HepG2 (cell line): Measurements from ENCODE around the gene TMEM187. TPM values are rescaled to one million over a fixed set of nuclear protein-coding genes. Genes with fewer than 3 reads are reported as not detected.

ENCODE experiments used
- CHD4 ChIP-seq: fragments of 200-600 bp; sonication (generic); IDR thresholded peaks from 2 replicates; pipeline ENCODE4 v1.7.0; 2017; ENCODE audit warnings: mild to moderate bottlenecking, low read length, borderline replicate concordance
- CREBL2 ChIP-seq: sonication (generic); formaldehyde crosslinking; IDR thresholded peaks from 2 replicates; pipeline ENCODE4 v1.8.1; 2023; ENCODE audit warnings: missing genetic modification reagents, mild to moderate bottlenecking, borderline replicate concordance
- CREM ChIP-seq, 2 experiments: sonication (generic) in 1 of 2; formaldehyde crosslinking in 1 of 2; IDR thresholded peaks; 2 replicates each; pipeline versions ENCODE4 v1.4.0 to v1.6.1; 2016 to 2020; ENCODE audit warnings: antibody characterized with exemption in 1 of 2, mild to moderate bottlenecking in 1 of 2, missing genetic modification reagents in 1 of 2
- GABPA ChIP-seq, 2 experiments: IDR thresholded peaks; 2 replicates each; pipeline ENCODE4 v1.6.1; 2011 to 2016; ENCODE audit warnings: low read depth in 2 of 2, low read length in 1 of 2, missing biosample characterization in 1 of 2, missing genetic modification characterization in 1 of 2
- HNRNPLL ChIP-seq: fragments of 200-400 bp; formaldehyde crosslinking; IDR thresholded peaks from 2 replicates; pipeline ENCODE4 v1.6.1; 2017; ENCODE audit warnings: mild to moderate bottlenecking, low read depth, low read length; ENCODE audit not compliant: poor library complexity, severe bottlenecking
- KDM5A ChIP-seq: fragments of 200-600 bp; sonication (generic); IDR thresholded peaks from 2 replicates; pipeline ENCODE4 v1.7.0; 2018; ENCODE audit warnings: antibody characterized with exemption, mild to moderate bottlenecking, low read length, borderline replicate concordance
- MAZ ChIP-seq, 2 experiments: sonication (generic) in 1 of 2; formaldehyde crosslinking in 1 of 2; IDR thresholded peaks; 2 replicates each; pipeline versions ENCODE4 v1.5.0 to v1.6.1; 2012 to 2020; ENCODE audit warnings: low read depth in 2 of 2, mild to moderate bottlenecking in 2 of 2, borderline replicate concordance in 1 of 2, improper control_type of control experiment in 1 of 2, low read length in 1 of 2, missing genetic modification reagents in 1 of 2, moderate library complexity in 1 of 2
- NCOR1 ChIP-seq: fragments of 200-600 bp; sonication (generic); IDR thresholded peaks from 2 replicates; pipeline ENCODE4 v1.7.0; 2017; ENCODE audit warnings: antibody characterized with exemption, low read length, borderline replicate concordance
- SMARCE1 ChIP-seq: fragments of 450-650 bp; IDR thresholded peaks from 2 replicates; pipeline ENCODE4 v1.6.1; 2017; ENCODE audit warnings: borderline replicate concordance
- SNAPC2 ChIP-seq: sonication (generic); formaldehyde crosslinking; IDR thresholded peaks from 2 replicates; pipeline ENCODE4 v1.8.1; 2022; ENCODE audit warnings: mild to moderate bottlenecking, missing genetic modification reagents
- ZKSCAN5 ChIP-seq: sonication (generic); formaldehyde crosslinking; IDR thresholded peaks from 2 replicates; pipeline ENCODE4 v1.5.1; 2020; ENCODE audit warnings: mild to moderate bottlenecking, missing genetic modification reagents
- ZNF337 ChIP-seq: sonication (generic); formaldehyde crosslinking; IDR thresholded peaks from 2 replicates; pipeline ENCODE4 v1.5.1; 2020; ENCODE audit warnings: missing genetic modification reagents, low read depth, mild to moderate bottlenecking, borderline replicate concordance
- ZNF407 ChIP-seq: sonication (generic); formaldehyde crosslinking; IDR thresholded peaks from one replicate; pipeline ENCODE4 v1.5.1; 2020; ENCODE audit warnings: mild to moderate bottlenecking, missing genetic modification reagents; ENCODE audit errors: not compliant biosample characterization
- ZNF430 ChIP-seq: sonication (generic); formaldehyde crosslinking; IDR thresholded peaks from 2 replicates; pipeline ENCODE4 v1.9.0; 2021; ENCODE audit warnings: mild to moderate bottlenecking, missing genetic modification reagents
- ZNF431 ChIP-seq: sonication (generic); formaldehyde crosslinking; IDR thresholded peaks from 2 replicates; pipeline ENCODE4 v1.9.0; 2022; ENCODE audit warnings: missing genetic modification reagents, low read depth, mild to moderate bottlenecking, borderline replicate concordance
- ZNF546 ChIP-seq: sonication (generic); formaldehyde crosslinking; conservative IDR thresholded peaks from 2 replicates; pipeline ENCODE4 v1.8.1; 2023; ENCODE audit warnings: mild to moderate bottlenecking, missing genetic modification reagents
- ZNF563 ChIP-seq: sonication (generic); formaldehyde crosslinking; IDR thresholded peaks from 2 replicates; pipeline ENCODE4 v1.8.0; 2022; ENCODE audit warnings: mild to moderate bottlenecking, moderate library complexity, missing genetic modification reagents
- ZNF782 ChIP-seq: sonication (generic); formaldehyde crosslinking; IDR thresholded peaks from 2 replicates; pipeline ENCODE4 v1.4.0; 2020; ENCODE audit warnings: missing genetic modification reagents, mild to moderate bottlenecking, borderline replicate concordance
- polyA plus RNA-seq, 8 experiments: library from polyadenylated mRNA; depleted of rRNA in 3 of 8; stranded (reverse) in 7 of 8; unstranded in 1 of 8; fragments of >200 nt; fragmentation: Illumina TruSeq in 4 of 8; extraction: Trizol in 4 of 8; gene quantifications; 2 replicates each; pipeline versions ENCODE4 v1.2.1 to v1.2.3, GENCODE V29; 2011 to 2016; ENCODE audit warnings: low read depth in 4 of 8, missing spikeins in 1 of 8, mixed read lengths in 1 of 8; ENCODE audit not compliant: insufficient read depth in 1 of 8
- total RNA-seq, 5 experiments: library from RNA; depleted of rRNA; stranded (reverse); fragments of >200 nt; fragmentation: Illumina TruSeq; extraction: Trizol; gene quantifications; 2 replicates each; pipeline ENCODE4 v1.2.3, GENCODE V29; 2016; ENCODE audit warnings: low read depth in 1 of 5
- TF ChIP-seq, protein P1 (sequence below): sonication (generic); formaldehyde crosslinking; IDR thresholded peaks from 2 replicates; pipeline ENCODE4 v1.4.0; 2020; ENCODE audit warnings: mild to moderate bottlenecking, missing genetic modification reagents

TMEM187 gene
- total and polyA plus RNA-seq, 2 of the 13 experiments (the other 11 are each of a cell fraction or from before 2014, with no cell fraction given), result 2.2 to 6.2 TPM

DNA sequence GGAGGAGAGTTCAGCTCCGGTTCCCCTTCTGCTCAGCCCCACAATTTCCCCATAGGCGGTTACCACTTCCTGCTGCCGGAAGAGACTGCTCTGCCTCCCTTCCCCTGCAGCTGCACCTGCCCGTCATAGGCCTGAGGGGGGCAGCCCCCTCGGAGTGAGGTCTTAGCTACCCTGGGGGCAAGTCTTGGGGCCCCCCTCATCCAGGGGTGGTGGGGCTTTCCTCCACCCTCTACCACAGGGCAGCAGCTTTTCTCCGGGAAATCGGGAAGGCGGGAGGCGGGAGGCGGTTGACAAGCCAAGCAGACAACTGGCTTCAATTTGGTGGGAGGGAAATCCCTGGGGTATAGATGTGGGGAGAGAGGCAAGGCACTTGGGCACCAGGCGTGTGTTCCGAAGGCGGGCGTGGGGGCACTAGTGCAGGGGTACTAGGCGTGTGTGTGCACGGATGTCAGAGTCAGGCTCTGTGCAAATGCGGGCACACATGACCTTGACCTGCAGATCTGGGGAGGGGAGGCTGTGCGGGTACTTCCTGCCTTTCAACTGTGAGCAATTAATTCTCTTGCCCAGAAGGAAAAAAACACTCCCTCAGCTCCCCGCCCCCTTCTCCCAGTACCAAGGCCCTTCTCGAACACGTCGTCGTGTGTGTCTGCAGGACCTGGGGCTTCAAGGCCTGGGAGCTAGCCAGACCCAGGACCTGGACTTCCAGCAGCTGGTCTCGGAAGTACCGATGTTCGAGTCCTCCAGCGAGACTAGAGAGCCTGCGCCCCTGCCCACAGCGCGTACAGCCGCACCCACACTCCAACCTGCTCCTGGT, 45.5 kb upstream of the TMEM187 start (continued):
- TF ChIP-seq, protein P1, sequence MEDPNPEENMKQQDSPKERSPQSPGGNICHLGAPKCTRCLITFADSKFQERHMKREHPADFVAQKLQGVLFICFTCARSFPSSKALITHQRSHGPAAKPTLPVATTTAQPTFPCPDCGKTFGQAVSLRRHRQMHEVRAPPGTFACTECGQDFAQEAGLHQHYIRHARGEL (CRISPR knock-in tag), result no peak
- TF ChIP-seq ZNF563 (CRISPR knock-in tag) (no peak), KDM5A (no peak), ZNF782 (CRISPR knock-in tag) (no peak), CREBL2 (CRISPR knock-in tag) (no peak), ZNF337 (CRISPR knock-in tag) (no peak), SMARCE1 (no peak), ZNF430 (CRISPR knock-in tag) (no peak), GABPA (IDR thresholded peaks at IDR 0.05; ENCODE audit: low read depth, low read length) (no peak), GABPA (CRISPR knock-in tag; IDR thresholded peaks at IDR 0.05; ENCODE audit: low read depth) (peak; percentile 74), NCOR1 (no peak), ZNF546 (no peak), HNRNPLL (no peak), CREM (IDR thresholded peaks at IDR 0.05) (no peak), CREM (CRISPR knock-in tag; IDR thresholded peaks at IDR 0.05) (no peak), ZNF407 (CRISPR knock-in tag) (no peak), ZKSCAN5 (no peak), CHD4 (no peak), ZNF431 (CRISPR knock-in tag) (no peak), SNAPC2 (no peak), MAZ (IDR thresholded peaks at IDR 0.05; ENCODE audit: borderline replicate concordance, low read depth, low read length) (no peak), MAZ (CRISPR knock-in tag; IDR thresholded peaks at IDR 0.05; ENCODE audit: low read depth) (peak; percentile 43; the same call in 1 of the 2 replicates)
